ENCODE measurements around the gene ZNF500.

Gene ZNF500

GRCh38 chr16:4775005-4775404, 8.0 kb upstream of the ZNF500 start:
- in situ Hi-C loops (cut with MboI; ENCODE audit: low sequenced_read_pairs) = no loop called here

DNA sequence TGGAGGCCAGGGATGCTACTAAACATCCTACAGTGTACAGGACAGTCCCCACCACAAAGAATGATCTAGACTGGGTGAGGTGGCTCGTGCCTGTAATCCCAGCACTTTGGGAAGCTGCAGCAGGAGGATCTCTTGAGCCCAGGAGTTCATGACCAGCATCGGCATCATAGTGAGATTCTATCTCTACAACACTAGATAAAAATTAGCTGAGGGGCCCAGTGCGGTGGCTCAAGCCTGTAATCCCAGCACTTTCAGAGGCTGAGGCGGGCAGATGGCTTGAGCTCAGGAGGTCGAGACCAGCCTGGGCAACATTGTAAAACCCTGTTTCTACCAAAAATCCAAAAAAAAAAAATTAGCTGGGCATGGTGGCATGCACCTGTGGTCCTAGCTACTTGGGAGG, 5.4 kb upstream of the ZNF500 start:
- in situ Hi-C loops (cut with MboI; ENCODE audit: low sequenced_read_pairs) = no loop called here

GRCh38 chr16:4771646-4772045, 4.7 kb upstream of the ZNF500 start:
- in situ Hi-C loops (cut with MboI; ENCODE audit: low sequenced_read_pairs) = no loop called here

DNA sequence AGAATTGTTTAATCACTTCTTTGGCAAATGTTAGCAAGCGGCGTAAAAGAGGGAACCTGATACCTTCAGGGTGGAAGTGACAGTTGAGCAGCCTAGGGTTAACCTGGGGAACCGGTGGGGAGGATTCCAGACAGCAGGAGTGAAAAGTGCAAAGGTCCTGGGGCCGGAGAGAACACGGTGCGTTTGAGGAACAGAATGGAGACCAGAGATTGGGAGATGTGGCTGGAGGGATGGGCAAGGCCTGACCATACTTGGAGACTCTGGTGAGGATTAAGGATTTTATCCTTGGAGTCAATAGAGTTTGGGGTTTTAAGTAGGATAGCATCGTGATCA, 2.3 kb upstream of the ZNF500 start:
- in situ Hi-C loops (cut with MboI; ENCODE audit: low sequenced_read_pairs) = no loop called here

DNA sequence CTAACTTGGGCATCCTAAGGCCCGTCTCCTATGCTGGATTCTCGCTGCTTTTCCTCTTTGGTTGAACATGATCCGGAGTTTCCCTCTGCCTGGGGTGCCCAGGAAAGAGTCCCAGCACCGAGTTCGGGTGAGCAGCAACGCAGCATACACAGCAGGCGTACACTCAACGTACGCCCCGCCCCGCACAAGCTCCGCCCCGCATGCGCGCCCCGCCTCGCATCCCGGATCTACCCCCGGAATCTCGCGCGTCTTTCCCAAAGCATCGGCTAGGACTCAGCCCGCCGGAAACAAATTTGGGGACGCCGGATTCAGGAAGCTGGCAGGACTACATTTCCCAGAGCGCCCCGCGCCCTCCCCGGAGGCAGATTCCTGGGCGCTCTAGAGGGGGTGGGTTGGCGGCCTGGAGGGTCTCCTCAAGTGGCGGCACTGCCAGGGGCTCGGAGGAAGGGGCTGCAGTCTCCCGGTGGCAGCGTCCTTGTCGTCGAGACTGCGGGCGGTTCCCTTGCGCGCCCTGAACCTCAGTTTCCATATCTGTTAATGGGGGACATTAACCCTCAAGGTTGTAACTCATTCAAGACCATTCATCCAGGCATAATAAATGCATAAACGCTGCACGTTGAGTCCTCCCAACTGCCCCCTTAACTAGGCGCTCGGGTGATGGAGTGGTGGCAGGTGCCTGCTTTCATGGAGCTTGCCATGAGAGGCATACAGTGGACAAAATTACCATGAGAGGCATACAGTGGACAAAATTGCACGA, 1.8 kb upstream of the ZNF500 start:
- in situ Hi-C loops (cut with MboI; ENCODE audit: low sequenced_read_pairs) = no loop called here

- in situ Hi-C loops (cut with MboI; ENCODE audit: low sequenced_read_pairs) = no loop called here
Observed at GRCh38 chr16:4767872-4768548, 1.0 kb upstream of the ZNF500 start.

- in situ Hi-C loops (cut with MboI; ENCODE audit: low sequenced_read_pairs) = no loop called here
Observed at GRCh38 chr16:4765511-4766474, 1.2 kb downstream of the ZNF500 start.

DNA sequence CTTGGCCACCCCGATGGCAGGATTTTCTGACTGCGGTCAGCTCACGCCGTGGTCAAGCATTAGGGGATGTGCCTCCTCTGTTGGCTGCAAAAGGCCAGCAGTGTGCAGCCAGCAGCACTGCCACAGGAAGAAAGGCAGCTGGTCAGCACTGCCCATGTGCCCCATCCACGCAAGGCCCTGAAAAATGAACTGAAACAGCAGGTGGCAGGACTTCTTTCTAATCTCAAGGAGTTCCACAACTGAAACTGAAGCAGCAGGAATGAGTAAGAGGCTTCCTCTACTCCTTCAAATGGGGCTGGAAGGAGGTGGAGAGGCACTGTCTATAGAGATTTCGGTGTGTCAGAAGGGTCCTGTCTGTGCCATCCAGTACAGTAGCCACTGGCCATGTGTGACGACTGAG, 3.2 kb downstream of the ZNF500 start:
- in situ Hi-C loops (cut with MboI; ENCODE audit: low sequenced_read_pairs) = no loop called here

DNA sequence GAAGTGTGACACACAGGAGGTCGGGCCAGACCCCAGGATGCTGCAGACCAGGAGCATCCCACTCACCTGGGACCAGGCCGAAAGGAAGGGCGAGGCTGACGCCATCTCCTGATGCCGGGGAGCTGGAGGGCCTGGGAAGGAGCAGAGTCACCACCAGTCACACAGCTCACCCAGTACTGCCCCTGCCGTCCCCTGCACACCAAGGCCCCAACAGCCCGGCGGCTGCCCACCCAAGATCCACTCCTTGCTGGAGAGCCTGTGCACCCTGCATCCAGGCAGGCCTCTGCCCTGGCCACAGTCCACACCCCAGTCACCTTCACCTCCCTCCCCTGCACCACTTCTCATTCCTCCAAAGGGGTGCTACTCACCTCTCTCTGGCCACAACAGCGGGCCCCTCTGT, 4.8 kb downstream of the ZNF500 start:
- in situ Hi-C loops (cut with MboI; ENCODE audit: low sequenced_read_pairs) = no loop called here

DNA sequence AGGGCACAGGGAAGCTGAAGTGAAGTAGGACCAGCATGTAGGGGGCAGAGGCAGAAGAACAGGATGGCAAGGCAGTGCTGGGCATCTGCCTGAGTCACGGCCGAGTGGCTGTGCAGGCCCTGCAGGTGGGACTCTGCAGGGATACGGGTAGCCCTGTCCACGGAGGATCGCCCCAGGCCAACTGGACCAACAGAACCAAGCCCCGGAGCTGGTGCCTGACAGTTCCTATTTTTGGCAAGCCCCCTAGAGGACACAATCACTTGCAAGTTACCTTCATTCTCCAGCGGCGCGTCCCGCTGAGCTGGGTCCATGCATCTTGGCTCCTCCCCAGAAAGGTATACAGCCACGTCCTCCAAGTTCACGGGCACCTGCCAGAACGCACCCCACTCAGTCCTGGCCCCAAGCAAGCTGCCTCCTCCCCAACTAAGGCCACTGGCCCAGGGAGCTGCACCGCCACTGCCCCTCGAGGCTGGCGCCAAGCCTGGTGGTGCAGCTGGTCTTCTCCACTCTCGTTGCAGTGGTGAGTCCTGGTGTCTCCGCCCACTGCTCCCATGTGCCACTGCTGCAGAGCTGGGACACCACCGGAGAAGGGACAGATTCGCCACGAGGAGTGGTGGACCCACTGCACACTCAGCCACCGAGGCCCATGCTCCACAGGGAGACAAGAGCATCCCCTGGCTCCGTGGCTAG, 6.6 kb downstream of the ZNF500 start:
- in situ Hi-C loops (cut with MboI; ENCODE audit: low sequenced_read_pairs) = no loop called here

GRCh38 chr16:4755687-4756086, 11.3 kb downstream of the ZNF500 start:
- in situ Hi-C loops (cut with MboI; ENCODE audit: low sequenced_read_pairs) = no loop called here

DNA sequence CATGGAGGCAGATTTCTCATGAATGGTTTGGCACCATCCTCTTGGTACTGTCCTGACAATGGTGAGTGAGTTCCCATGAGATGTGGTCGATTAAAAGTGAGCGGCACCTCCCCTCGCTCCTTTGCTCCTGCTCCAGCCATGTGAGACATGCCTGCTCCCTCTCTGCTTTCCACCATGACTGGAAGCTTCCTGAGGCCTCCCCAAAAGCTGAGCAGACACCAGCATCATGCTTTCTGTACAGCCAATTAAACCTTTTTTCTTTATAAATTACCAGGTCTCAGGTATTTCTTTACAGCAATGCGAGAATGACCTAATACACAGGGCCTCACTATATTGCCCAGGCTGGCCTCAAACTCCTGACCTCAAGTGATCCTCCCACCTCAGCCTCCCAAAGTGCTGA, 12.1 kb downstream of the ZNF500 start:
- in situ Hi-C loops (cut with MboI; ENCODE audit: low sequenced_read_pairs) = no loop called here

GRCh38 chr16:4753227-4753626, 13.7 kb downstream of the ZNF500 start:
- in situ Hi-C loops (cut with MboI; ENCODE audit: low sequenced_read_pairs) = no loop called here

DNA sequence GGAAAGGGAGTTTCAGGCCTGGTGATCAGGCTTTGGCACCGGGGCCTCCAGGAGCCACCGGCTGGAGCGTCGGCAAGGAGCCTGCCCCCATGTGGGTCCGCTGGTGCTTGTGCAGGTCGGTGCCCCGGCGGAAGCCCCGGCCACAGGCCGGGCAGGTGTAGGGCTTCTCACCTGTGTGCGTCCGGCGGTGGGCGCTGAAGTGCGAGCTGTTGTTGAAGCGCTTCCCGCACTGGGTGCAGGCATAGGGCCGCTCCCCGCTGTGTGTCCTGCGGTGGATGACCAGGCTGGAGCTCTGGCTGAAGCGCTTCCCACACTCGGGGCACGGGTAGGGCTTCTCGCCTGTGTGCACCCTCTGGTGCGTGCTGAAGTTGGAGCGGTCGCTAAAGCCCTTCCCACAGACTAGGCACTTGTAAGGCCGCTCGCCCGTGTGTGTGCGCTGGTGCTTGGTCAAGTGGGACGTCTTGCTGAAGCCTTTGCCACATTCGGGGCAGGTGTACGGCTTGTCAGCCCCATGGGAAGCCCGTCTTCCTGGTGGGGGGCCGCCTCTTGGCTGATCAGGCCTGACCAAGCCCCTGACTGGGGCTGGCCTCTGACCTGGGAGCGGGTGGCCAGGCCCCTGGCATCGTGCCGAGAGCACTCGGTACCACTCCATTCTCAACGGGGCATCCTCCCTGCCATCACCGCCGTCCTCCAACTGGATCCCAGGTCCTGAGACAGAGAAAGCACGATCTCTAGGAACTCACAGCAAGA, 14.4 kb downstream of the ZNF500 start:
- in situ Hi-C loops (cut with MboI; ENCODE audit: low sequenced_read_pairs) = no loop called here

DNA sequence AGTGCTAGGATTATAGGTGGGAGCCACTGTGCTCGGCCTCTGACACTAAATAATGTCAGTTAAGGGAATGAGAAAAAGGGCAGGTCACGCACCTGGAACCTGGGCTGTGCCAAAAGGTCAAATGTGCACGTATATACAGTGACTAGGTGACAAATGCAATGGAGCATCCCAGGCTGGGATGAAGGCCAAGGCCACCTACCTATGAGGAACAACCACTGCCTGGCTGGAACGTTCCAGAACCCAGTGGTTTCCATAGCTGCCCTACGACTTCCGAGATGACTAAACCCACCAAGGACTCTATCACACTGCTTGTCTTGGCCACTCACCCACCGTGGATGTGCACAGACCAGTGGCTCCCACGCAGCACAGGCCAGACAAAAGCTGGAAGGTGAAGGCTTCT, 16.1 kb downstream of the ZNF500 start:
- in situ Hi-C loops (cut with MboI; ENCODE audit: low sequenced_read_pairs) = no loop called here

- in situ Hi-C loops (cut with MboI; ENCODE audit: low sequenced_read_pairs) = no loop called here
Observed at GRCh38 chr16:4749700-4750257, 17.2 kb downstream of the ZNF500 start.

- in situ Hi-C loops (cut with MboI; ENCODE audit: low sequenced_read_pairs) = no loop called here
Observed at GRCh38 chr16:4748682-4749411, 18.1 kb downstream of the ZNF500 start.

DNA sequence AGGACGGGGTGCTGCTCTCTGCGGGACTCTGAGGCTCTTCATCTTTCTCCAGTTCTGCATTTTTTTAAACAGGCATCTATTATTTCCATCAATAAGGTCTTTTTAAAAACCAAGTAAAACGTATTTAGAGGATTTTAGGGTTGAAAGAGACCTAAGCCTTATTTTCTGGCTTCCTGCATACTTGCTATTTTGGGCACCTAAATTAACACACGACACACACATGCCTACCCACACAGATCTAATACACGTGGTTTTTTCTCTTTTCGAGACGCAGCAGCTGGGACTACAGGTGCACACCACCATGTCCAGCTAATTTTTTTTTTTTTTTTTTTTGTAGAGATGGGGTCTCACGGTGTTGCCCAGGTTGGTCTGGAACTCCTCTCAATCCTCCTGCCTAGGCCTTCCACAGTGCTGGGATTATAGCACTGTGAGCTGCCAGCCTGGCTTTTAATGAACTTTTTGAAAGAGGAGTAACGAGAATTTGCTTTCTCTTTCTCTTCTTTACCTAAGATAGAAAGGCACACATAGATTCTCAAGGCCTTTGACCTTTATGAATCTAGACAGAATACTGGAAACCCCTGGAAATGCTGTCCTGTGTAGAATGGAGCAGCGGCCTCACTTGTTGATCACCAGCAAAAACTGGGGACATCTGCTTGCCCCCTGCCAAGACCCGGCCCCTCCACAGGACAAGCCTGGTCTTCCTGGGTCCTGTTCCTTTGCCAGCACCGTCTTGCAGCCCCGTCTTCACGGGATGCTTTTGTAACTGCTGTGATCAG, 18.9 kb downstream of the ZNF500 start:
- in situ Hi-C loops (cut with MboI; ENCODE audit: low sequenced_read_pairs) = no loop called here

All from hTERT RPE-1 (cell line).